GM18505 (cell line): ENCODE measurements around the gene ZDHHC4.

Experiments
- ATAC-seq: cut with Tn5 transposase; IDR thresholded peaks from one replicate; pipeline ENCODE4 v1.9.1; 2021; ENCODE audit not compliant: unreplicated experiment
- POLR2A ChIP-seq: IDR thresholded peaks from 4 replicates; pipeline ENCODE4 v1.6.1; 2011; ENCODE audit warnings: borderline replicate concordance; ENCODE audit not compliant: insufficient read depth, insufficient read length; ENCODE audit errors: extremely low read depth

ZDHHC4 gene

DNA sequence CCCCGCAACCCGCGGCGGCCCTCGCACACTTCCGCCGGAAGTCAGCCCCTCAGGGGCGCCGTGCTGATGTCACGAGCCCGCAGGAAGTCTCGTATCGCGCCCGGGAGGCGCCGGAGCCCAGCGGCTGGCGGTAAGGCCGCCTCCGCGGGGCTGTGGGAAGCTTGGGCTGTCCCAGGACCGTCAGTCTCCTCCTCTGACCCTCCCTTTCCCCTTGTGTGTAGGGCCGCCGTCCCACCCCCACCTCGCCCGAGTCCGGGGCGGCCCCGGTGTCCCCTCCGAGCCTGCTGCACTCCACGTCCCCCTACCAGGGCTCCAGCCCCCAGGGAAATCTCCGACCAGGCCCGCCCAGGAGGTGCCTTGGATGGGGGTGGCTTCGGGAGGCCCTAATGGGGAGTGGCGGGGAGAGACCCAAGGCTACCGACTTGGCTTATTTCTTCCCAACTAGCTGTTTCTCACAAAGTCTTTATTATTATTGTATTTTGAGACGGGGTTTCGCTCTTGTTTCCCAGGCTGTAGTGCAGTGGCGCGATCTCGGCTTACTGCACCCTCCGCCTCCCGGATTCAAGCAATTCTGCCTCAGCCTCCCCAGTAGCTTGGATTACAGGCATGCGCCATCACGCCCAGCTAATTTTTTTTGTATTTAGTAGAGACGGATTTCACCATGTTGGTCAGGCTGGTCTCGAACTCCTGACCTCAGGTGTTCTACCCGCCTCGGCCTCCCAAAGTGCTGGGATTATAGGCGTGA, at the start of gene ZDHHC4:
TSS of gene ZDHHC4 (plus strand) at position 86 of the 745 bp plus-strand sequence. CDS start 3,108 bp downstream, outside the sequence.
- ATAC-seq = peak; percentile 95
- peak; percentile 96 for TF ChIP-seq POLR2A

DNA sequence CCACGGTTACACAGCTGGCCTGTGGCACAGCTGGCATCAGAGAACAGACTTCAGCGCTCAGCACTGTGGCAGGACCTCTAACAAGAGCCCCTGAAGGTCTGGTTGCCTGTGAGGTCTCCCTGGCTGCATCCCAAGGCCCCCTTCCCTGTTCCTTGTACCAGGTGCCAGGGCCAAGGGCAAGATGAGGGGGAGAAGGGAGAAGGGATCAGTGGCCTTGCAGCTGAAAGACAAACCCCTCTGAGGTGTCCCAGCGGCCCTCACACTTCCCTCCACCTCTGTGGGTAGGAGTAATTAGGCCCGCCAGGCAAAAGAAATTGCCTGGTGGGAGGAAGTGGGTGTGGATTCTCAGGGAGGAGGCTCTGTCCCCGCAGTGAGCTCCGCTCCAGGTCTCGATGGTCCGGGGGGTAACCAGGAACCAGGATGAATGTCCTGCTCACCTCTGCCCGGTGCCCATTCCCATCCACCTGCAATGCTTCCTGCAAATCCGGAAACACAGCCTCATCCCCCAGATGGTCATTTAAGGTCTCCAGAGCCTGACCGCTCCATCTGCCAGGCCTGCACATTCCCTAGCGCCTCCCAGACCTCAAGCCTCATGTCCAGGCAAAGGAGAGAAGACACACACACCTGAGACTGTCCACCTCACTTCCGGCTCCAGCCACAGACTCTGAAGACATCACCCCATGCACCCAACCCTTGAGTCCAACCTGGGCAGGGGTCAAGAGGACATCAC, 48.7 kb upstream of the ZDHHC4 start:
- no peak for TF ChIP-seq POLR2A
- no peak for ATAC-seq

DNA sequence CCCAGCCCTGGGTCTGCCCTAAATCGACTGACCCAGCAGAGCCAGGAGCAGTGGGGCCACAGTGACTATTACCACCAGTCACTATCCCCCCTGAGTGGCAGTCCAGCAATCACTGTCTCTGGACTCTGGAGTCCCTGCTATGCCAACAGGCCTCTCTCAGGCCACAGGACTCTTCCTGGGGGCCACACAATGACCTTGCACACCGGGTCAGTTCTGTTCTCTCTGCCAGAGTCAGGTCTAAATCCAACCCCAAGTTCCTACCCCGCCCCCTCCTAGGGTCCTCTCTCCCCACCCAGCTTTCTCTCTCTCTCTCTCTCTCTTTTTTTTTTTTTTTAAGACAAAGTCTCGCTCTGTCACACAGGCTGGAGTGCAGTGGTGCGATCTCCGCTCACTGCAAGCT, 47.6 kb upstream of the ZDHHC4 start:
- no peak for TF ChIP-seq POLR2A
- no peak for ATAC-seq

DNA sequence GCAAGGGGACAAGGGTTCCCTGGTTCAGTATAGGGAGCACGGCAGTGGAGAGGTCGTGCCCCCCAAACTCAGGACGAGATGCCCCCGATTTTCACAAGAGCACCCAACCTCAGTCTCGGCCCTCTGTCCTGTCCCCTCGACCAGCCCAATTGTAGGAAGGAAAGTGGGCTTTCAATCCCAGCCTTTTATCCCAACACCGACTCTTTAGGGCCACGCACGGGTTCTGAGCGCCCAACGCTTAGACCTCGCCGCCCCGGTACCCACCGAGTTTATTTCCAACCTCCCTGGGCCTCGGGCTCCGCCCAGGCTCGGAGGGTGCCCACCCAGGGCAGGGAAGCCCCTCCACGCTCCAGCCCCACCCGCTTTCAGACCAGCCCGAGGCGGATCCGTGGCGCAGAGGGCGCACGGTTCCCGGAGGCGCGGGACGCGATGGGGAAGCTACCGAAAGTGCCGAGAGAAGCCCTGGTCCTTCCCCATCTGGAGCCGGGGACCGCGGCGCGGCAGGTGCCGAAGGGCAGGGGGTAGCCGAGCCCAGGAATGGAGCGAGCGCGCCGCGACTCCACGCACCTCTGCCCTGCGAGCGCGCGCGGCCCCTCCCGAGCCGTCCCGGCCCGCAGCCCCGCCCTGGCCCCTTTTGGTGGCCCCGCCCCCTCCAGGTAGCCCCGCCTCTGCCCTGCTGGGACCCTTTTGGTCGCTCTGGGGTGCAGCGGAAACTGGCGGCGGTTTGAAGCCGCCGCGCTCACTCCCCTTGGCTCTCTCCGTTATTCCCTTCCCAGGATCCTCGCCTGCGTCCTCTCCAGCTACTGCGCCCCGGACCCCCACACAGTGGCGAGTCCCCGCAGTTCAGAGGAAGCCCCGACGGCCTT, 46.4 kb upstream of the ZDHHC4 start:
- peak; percentile 55 for ATAC-seq
- TF ChIP-seq POLR2A = no peak

DNA sequence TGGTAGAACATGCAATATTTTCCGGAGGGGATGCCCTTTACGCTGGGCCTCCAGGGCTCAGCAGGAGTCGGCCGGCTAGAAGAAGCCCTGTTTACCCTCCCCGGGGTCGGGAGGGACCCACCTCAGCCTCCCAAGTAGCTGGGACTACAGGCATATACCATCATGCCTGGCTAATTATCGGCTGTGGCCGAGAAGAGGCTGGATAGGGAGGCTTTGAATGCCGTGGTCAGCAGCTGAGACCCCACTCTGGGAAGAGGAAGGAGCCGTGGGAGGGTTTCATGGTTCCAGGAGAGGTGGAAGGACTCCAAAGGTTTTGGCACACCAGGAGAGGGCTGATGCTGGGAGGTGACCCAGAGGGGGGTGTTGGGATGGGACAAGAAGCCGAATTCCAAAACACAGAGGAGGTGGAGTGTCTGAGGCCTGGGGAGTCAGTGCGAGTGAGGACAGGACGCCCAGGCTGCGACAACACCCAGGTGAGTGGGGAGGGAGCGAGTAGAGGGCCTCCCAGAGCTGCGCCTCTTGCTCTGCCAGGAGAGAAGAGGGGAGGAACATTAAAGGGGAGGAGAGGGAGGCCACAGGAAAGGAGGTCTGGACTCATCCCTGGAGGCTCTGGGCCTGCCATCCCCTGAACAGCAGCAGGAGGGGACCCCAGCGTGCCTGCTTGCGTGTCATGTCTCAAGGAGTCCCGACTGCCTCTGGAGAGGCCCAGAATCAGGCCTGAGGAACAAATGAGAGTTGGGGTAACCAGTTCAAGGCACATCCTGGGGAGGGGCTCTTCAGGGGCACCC, 45.6 kb upstream of the ZDHHC4 start:
- TF ChIP-seq POLR2A = no peak

GRCh38 chr7:6532516-6532915, 44.7 kb upstream of the ZDHHC4 start:
- ATAC-seq = no peak
- TF ChIP-seq POLR2A = no peak

More for the DNA sequence above, 45.6 kb upstream of the ZDHHC4 start:
- ATAC-seq = no peak

GRCh38 chr7:6533893-6534495, 43.3 kb upstream of the ZDHHC4 start:
- TF ChIP-seq POLR2A = no peak
- no peak for ATAC-seq

GRCh38 chr7:6536262-6537260, 40.7 kb upstream of the ZDHHC4 start:
- ATAC-seq = no peak
- TF ChIP-seq POLR2A = no peak

- ATAC-seq = no peak
- no peak for TF ChIP-seq POLR2A
Measured at GRCh38 chr7:6542368-6542767, 34.9 kb upstream of the ZDHHC4 start.

GRCh38 chr7:6545398-6546126, 31.7 kb upstream of the ZDHHC4 start:
- no peak for TF ChIP-seq POLR2A
- ATAC-seq = no peak
